ENCODE results near the gene TOE1.

Gene TOE1

DNA sequence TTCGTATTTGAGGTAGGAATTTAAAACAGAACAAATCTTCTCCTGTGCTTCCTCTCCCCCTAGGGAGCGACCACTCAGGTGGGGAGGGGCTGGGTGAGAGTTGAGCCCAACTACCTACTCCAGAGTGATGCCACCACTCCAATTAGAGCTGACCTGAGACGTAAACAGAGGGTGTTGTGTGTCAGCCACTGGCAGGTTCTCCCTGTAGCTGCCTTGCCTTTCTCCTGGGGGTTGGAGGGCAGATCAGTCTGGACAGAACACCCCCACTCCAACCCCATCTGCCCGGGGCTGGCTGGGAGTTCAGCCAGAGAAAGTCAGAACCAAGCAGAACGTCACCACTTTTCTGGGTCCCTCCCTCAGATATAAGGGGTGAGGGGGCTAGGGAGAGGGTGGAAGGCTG, 11.3 kb upstream of the TOE1 start:
- peaks cover 33% of the 10 kb centered on the region for H3K4me1 ChIP-seq (ENCODE audit: control insufficient read depth, low read depth, low read length)
- no peak overlapping the region for H3K9ac ChIP-seq (ENCODE audit: low read length)
- H3K4me3 ChIP-seq (ENCODE audit: low read length) = peak overlapping the region; percentile 47
- no peaks in the 10 kb centered on the region for H3K9me3 ChIP-seq (ENCODE audit: control insufficient read depth, low read depth, low read length)
- no peak overlapping the region for H3K27ac ChIP-seq (ENCODE audit: low read length)
- no peaks in the 10 kb centered on the region for H3K27me3 ChIP-seq (ENCODE audit: control insufficient read depth, insufficient read depth, low read length)
- H3K36me3 ChIP-seq (ENCODE audit: control insufficient read depth, low read depth, low read length) = peaks cover 36% of the 10 kb centered on the region

DNA sequence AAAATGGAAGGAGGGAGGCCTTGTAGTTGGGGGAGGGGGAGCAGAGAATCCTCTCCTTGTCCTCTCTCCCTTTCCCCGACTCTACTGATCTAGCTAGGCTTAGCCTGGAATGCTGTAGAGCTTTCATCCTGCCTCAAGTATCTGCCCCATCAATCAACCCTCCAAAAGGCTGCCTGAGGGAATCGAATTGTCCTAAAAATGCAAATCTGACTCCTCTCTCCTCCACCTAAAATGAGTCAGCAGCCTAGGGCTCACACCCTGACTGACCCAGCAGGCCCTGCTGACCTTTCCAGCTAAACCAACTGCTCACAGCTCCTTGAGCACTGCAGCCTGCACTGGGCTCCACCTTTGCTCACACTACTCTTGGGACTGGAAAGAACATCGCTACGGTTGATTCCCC, 10.5 kb upstream of the TOE1 start:
- Histone ChIP-seq H3K27me3 (ENCODE audit: control insufficient read depth, insufficient read depth, low read length) (no peaks in the 10 kb centered on the region), H3K27ac (ENCODE audit: low read length) (no peak overlapping the region), H3K9me3 (ENCODE audit: control insufficient read depth, low read depth, low read length) (no peaks in the 10 kb centered on the region), H3K9ac (ENCODE audit: low read length) (no peak overlapping the region), H3K4me1 (ENCODE audit: control insufficient read depth, low read depth, low read length) (peaks cover 33% of the 10 kb centered on the region), H3K4me3 (ENCODE audit: low read length) (no peak overlapping the region), H3K36me3 (ENCODE audit: control insufficient read depth, low read depth, low read length) (peaks cover 43% of the 10 kb centered on the region)

DNA sequence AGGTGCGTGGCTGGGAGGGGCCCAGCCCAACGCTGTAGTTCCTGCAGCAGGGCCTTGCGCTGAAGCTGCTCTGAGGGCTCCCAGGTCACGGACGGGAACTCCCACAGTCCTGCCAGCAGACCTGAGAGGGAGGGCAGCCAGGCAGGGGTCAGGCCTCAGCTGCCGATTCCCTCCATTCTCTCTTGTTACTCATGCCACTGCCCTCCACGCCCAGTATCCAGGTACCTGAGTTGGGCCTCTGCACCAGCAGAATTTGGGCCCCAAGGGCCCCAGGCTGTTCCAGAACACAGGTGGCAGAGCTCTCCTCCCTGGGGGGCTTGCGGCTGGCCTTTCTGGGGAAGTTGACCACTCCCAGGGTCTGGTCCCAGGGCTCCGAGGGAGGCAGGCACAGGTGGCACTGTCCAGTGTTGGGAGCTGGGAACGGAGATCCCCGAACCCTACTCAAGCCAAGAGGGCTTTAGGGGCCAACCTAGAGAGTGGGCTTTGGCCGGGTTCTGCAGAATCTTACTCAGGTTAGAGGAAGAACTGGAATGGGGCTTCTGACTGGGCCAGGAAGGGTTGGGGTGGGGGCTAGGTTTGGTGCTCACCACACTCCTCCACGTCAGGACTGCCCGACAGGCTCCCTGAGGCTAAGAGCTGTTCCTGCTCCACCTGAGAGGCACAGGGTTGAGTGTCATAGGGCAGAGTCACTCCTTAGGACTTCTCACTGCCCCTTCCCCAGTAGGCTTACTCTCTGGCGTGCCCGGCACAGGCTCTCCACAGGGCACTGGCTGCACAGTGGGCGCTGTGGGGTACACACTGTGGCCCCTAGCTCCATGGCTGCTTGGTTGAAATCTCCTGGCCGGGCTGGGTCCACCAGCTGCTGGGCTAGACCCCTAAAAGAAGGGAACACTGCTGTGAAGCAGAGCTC, 8.3 kb upstream of the TOE1 start:
- H3K36me3 ChIP-seq (ENCODE audit: control insufficient read depth, low read depth, low read length) = peaks cover 47% of the 10 kb centered on the region
- H3K9me3 ChIP-seq (ENCODE audit: control insufficient read depth, low read depth, low read length) = no peaks in the 10 kb centered on the region

DNA sequence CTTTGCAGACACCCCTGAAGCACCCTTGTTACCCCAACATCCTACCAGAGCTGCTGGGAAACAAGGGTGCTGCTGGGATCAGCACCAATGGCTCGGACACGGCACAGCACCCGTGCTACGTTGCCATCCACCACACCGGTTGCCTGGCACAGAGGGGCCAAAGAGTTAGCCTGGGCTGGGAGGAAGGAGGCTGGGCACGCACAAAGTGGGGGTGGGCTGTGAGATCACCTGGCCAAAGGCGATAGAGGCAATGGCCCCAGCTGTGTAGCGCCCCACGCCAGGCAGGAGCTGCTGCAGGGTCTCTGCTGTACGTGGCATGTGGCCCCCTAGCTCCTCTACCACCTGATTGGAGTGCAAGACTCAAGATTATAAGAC, 7.6 kb upstream of the TOE1 start:
- no peak overlapping the region for H3K4me3 ChIP-seq (ENCODE audit: low read length)
- H3K36me3 ChIP-seq (ENCODE audit: control insufficient read depth, low read depth, low read length) = peaks cover 47% of the 10 kb centered on the region

More for the DNA sequence above, 8.3 kb upstream of the TOE1 start:
- H3K4me3 ChIP-seq (ENCODE audit: low read length) = no peak overlapping the region
- no peaks in the 10 kb centered on the region for H3K27me3 ChIP-seq (ENCODE audit: control insufficient read depth, insufficient read depth, low read length)
- peaks cover 22% of the 10 kb centered on the region for H3K4me1 ChIP-seq (ENCODE audit: control insufficient read depth, low read depth, low read length)
- no peak overlapping the region for H3K27ac ChIP-seq (ENCODE audit: low read length)
- no peak overlapping the region for H3K9ac ChIP-seq (ENCODE audit: low read length)

DNA sequence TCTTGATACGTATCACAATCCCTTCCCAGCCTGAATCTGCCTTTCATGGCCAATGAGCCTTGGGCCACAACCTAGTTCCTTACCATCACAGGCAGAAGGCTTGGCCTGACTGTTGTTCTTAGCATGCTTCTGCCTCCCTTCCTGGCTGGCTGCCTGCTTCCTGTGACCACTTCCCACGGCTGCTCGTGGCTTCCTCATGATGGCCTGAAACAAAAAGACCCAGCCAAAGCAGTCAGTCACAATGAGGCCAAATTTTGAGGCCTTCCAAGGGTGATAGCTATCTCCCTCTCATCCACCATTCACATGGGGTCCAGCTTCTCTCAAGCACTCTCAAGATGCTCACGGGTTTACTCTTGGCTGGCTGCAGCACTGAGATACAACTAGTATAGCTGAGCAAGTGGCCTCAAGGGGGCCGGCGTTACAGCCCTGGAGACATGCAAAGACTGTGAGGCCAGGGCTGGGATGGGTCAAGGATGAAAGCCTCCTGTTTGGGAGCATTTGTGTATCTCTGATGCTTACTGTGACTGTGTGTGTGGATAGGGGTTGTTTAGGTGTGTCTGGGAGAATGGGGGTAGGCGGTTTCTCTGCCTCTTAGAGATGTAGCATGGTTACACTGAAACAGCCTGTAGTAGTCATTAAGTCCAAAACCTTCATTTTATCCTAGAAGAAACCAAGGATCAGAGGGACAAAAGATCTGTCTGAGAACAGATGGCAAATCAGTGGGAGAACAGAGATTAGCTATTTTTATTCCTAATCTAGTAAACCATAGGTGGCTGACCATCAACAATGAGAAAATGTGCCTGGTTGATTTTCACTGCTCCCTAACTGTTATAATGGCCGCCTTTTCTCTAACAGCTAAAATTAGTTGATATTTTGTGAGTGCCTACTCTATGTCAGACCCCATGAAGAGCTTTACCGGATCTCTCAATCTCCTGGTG, 5.4 kb upstream of the TOE1 start:
- Histone ChIP-seq H3K27me3 (ENCODE audit: control insufficient read depth, insufficient read depth, low read length) (no peaks in the 10 kb centered on the region), H3K4me1 (ENCODE audit: control insufficient read depth, low read depth, low read length) (peaks cover 1% of the 10 kb centered on the region), H3K9ac (ENCODE audit: low read length) (no peak overlapping the region), H3K9me3 (ENCODE audit: control insufficient read depth, low read depth, low read length) (no peaks in the 10 kb centered on the region), H3K36me3 (ENCODE audit: control insufficient read depth, low read depth, low read length) (peaks cover 41% of the 10 kb centered on the region), H3K4me3 (ENCODE audit: low read length) (no peak overlapping the region), H3K27ac (ENCODE audit: low read length) (no peak overlapping the region)

More for the DNA sequence above, 7.6 kb upstream of the TOE1 start:
- Histone ChIP-seq H3K27me3 (ENCODE audit: control insufficient read depth, insufficient read depth, low read length) (no peaks in the 10 kb centered on the region), H3K27ac (ENCODE audit: low read length) (no peak overlapping the region), H3K9ac (ENCODE audit: low read length) (no peak overlapping the region), H3K9me3 (ENCODE audit: control insufficient read depth, low read depth, low read length) (no peaks in the 10 kb centered on the region), H3K4me1 (ENCODE audit: control insufficient read depth, low read depth, low read length) (peaks cover 20% of the 10 kb centered on the region)

DNA sequence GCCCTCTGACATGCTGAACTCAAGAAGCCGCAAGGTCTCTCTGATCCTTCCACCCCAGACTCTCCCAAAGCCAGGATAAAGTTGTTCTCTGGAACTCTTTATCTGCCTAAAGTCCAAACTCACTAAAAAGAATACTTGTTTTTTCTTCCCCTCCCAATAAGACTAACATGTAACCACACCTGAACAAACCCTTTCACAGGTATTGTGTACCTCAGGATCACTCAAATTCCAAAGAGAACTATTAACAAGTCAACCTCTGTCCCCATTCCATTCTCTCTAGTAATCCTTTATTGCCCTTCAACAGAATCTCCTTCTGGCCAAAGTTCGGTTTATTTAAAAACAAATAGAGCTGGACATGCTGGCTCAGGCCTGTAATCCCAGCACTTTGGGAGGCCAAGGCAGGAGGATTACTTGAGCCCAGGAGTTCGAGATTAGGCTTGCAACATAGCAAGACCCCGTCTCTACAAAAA, 4.1 kb upstream of the TOE1 start:
- Histone ChIP-seq H3K4me3 (ENCODE audit: low read length) (no peak overlapping the region), H3K4me1 (ENCODE audit: control insufficient read depth, low read depth, low read length) (peaks cover 2% of the 10 kb centered on the region), H3K36me3 (ENCODE audit: control insufficient read depth, low read depth, low read length) (peaks cover 35% of the 10 kb centered on the region), H3K27ac (ENCODE audit: low read length) (no peak overlapping the region), H3K9me3 (ENCODE audit: control insufficient read depth, low read depth, low read length) (no peaks in the 10 kb centered on the region), H3K9ac (ENCODE audit: low read length) (no peak overlapping the region), H3K27me3 (ENCODE audit: control insufficient read depth, insufficient read depth, low read length) (no peaks in the 10 kb centered on the region)

DNA sequence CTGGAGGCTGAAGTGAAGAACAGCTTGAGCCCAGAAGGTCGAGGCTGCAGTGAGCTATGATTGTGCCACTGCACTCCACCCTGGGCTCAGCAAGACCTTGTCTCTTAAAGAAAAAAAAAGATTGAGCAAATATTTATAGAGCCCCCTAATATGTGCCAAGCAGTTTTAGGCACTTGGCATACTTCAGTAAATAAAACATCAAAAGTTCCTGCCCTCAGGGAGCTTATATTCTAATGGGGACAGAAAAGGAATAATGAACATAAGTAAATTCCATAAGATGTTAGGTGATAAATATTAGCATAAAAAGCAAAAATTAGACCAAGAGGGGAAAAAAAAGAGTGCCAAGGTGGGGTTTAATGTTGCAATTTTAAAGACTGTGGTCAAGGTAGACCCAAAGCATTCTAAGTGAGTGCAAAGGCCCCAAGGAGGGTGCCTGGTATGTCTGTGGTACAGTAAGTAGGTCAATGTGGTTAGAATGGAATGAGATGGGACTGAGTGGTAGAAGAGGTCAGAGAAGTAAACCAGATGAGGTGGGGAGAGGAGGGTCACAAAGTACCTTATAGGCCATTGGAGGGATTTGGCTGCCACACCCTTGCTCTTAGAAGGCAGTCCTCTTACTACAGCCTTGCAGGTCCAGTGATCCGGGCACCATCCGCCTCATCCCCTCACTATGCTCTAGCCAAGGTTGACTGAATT, 2.2 kb upstream of the TOE1 start:
- H3K27me3 ChIP-seq (ENCODE audit: control insufficient read depth, insufficient read depth, low read length) = no peaks in the 10 kb centered on the region
- H3K4me1 ChIP-seq (ENCODE audit: control insufficient read depth, low read depth, low read length) = peaks cover 6% of the 10 kb centered on the region
- no peak overlapping the region for H3K9ac ChIP-seq (ENCODE audit: low read length)
- H3K4me3 ChIP-seq (ENCODE audit: low read length) = no peak overlapping the region
- no peaks in the 10 kb centered on the region for H3K9me3 ChIP-seq (ENCODE audit: control insufficient read depth, low read depth, low read length)
- H3K36me3 ChIP-seq (ENCODE audit: control insufficient read depth, low read depth, low read length) = peaks cover 35% of the 10 kb centered on the region
- no peak overlapping the region for H3K27ac ChIP-seq (ENCODE audit: low read length)

DNA sequence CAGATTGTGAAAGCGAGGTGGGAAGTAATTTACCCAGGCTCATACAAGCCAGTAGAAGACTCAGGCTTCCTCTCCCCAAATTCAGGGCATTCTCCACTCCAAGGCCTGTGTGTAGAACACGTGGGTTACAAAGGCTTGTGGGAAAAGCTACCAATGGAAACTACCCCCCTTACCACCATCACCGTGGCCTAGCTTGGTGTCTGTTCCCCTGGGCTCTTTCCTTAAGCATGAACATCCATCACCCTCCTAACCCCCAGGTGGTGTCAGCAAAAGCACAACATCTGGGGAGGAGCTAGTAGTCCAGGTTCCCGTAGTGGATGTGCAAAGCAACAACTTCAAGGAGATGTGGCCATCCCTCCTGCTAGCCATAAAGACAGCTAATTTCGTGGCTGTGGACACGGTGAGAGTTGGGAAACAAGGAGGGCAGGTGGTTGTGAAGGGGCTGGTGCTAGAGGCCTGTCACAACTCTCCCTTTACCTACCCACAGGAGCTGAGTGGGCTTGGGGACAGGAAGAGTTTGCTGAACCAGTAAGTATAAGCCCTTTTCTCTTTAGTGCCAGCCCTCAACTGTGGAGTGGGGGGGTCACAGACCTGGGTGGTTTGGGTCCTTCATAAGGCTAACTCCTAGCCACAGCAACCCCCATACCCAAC, 971 bp downstream of the TOE1 start:
- H3K36me3 ChIP-seq (ENCODE audit: control insufficient read depth, low read depth, low read length) = peaks cover 42% of the 10 kb centered on the region

DNA sequence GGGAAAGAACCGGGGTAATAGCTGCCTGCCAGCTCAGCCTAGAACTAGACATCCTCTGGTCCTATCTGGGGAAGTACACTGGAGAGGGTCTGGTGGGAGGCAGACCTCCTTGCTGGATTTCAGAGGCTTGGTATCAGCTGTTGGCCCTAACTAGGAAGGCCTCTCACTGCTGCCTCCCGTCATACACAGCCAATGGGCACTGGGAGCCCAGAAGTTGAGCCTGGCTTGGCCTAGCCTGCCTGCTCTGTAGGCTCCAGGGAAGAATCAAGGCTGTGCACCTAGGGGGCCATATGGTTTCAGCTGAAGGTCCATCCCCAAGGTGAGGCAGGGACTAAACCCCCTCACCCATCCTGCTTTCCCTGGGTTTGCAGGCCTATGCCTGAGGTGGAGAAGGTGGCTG, 4.5 kb downstream of the TOE1 start:
- Histone ChIP-seq H3K4me3 (ENCODE audit: low read length) (no peak overlapping the region), H3K9ac (ENCODE audit: low read length) (no peak overlapping the region), H3K27me3 (ENCODE audit: control insufficient read depth, insufficient read depth, low read length) (no peaks in the 10 kb centered on the region), H3K36me3 (ENCODE audit: control insufficient read depth, low read depth, low read length) (peaks cover 42% of the 10 kb centered on the region), H3K4me1 (ENCODE audit: control insufficient read depth, low read depth, low read length) (peaks cover 6% of the 10 kb centered on the region), H3K9me3 (ENCODE audit: control insufficient read depth, low read depth, low read length) (no peaks in the 10 kb centered on the region), H3K27ac (ENCODE audit: low read length) (no peak overlapping the region)

More for the DNA sequence above, 971 bp downstream of the TOE1 start:
- Histone ChIP-seq H3K27ac (ENCODE audit: low read length) (peak overlapping the region; percentile 73), H3K9ac (ENCODE audit: low read length) (peak overlapping the region; percentile 90), H3K4me3 (ENCODE audit: low read length) (peak overlapping the region; percentile 82), H3K9me3 (ENCODE audit: control insufficient read depth, low read depth, low read length) (no peaks in the 10 kb centered on the region), H3K27me3 (ENCODE audit: control insufficient read depth, insufficient read depth, low read length) (no peaks in the 10 kb centered on the region), H3K4me1 (ENCODE audit: control insufficient read depth, low read depth, low read length) (peaks cover 6% of the 10 kb centered on the region)

DNA sequence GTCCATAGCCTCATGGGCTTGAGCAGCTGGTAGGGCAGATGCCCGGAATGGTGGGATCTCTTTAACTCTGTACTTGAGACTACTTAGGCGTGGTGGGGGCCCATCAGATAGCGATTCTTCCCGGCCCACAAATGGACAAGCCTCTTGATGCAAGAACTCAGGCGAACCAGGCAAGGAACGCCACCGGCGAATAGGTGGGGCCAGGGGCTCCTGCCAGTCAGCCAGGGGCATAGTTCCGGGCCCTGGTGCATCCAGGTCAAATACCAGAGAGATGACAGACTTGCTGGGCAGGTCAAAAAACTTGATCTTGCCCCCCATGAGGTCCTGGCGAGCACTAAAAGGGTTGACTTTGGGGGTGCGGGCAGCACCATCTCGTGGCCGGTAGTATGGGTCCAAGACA, 5.0 kb downstream of the TOE1 start:
- Histone ChIP-seq H3K9ac (ENCODE audit: low read length) (no peak overlapping the region), H3K4me3 (ENCODE audit: low read length) (no peak overlapping the region), H3K9me3 (ENCODE audit: control insufficient read depth, low read depth, low read length) (no peaks in the 10 kb centered on the region), H3K27ac (ENCODE audit: low read length) (no peak overlapping the region), H3K4me1 (ENCODE audit: control insufficient read depth, low read depth, low read length) (peaks cover 6% of the 10 kb centered on the region), H3K36me3 (ENCODE audit: control insufficient read depth, low read depth, low read length) (peaks cover 42% of the 10 kb centered on the region), H3K27me3 (ENCODE audit: control insufficient read depth, insufficient read depth, low read length) (no peaks in the 10 kb centered on the region)
